Omental fat pad (tissue), 4 donors: ENCODE data around the gene RASGRP3. TPM values are rescaled to one million over a fixed set of nuclear protein-coding genes. Genes with fewer than 3 reads are reported as not detected.

Source experiments
- ATAC-seq: fragments of 150-250 bp; one replicate; pipeline ENCODE4 v1.9.1; 2016; ENCODE audit warnings: mild to moderate bottlenecking, moderate library complexity; ENCODE audit not compliant: low FRiP score
- DNase-seq: peaks from one replicate; pipeline ENCODE4 v3.0.0-alpha.2; 2019; ENCODE audit warnings: low spot score
- total RNA-seq, 4 donors: library from RNA; depleted of rRNA; stranded (reverse); fragments of >200 nt; gene quantifications; one replicate each; pipeline ENCODE4 v1.1.0, GENCODE V29; 2016
- TF ChIP-seq, protein P1 (sequence below), 3 donors: fragments of 450-650 bp; IDR thresholded peaks; one replicate each; pipeline ENCODE4 v1.5.1; 2016 to 2017; ENCODE audit warnings: antibody characterized with exemption in 3 of 3, mild to moderate bottlenecking in 3 of 3, moderate library complexity in 2 of 3

The RASGRP3 gene
- total RNA-seq, 4 donors from 2014 or later, result 11.8 to 42.2 (median 26.1) TPM

DNA sequence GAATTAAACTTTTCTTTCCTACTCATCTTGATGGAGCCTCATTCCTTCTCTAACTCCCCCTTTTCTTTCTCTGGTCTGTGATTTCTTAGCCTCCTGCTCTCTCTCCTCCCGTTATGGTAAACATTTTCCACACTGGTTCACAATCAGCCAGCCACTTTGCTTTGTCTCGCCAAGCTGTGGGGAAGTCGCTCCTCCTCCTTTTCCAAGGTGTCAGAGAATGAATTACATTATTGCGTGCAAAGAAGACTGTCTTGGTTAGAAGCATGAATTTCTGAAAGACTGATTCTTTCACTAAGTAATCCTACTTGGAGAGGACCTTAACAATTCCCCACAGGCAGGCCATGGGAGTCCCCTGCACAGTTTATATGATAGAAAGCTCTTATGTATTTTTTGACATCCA is 46.1 kb downstream of the RASGRP3 start:
- ATAC-seq, result no peak
- no peak for DNase-seq
- TF ChIP-seq, protein P1, sequence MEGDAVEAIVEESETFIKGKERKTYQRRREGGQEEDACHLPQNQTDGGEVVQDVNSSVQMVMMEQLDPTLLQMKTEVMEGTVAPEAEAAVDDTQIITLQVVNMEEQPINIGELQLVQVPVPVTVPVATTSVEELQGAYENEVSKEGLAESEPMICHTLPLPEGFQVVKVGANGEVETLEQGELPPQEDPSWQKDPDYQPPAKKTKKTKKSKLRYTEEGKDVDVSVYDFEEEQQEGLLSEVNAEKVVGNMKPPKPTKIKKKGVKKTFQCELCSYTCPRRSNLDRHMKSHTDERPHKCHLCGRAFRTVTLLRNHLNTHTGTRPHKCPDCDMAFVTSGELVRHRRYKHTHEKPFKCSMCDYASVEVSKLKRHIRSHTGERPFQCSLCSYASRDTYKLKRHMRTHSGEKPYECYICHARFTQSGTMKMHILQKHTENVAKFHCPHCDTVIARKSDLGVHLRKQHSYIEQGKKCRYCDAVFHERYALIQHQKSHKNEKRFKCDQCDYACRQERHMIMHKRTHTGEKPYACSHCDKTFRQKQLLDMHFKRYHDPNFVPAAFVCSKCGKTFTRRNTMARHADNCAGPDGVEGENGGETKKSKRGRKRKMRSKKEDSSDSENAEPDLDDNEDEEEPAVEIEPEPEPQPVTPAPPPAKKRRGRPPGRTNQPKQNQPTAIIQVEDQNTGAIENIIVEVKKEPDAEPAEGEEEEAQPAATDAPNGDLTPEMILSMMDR (IDR thresholded peaks at IDR 0.05), result no peak

DNA sequence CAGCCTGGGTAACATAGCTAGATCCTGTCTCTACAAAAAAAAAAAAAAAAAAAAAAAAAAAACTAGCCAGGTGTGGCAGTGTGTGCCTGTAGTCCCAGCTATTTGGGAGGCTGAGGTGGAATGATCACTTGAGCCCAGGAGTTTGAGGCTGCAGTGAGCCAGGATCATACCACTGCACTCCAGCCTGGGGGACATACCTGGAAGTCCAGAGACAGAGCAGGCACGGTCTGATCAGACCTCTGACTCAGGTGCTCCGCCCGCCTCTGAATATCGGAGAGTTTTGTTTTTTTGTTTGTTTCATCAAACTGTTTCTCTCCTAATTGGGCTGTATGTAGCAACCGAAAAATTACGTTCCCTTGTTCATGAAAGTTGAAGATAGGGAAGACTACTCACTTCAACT is 49.2 kb downstream of the RASGRP3 start:
- ATAC-seq, result no peak

DNA sequence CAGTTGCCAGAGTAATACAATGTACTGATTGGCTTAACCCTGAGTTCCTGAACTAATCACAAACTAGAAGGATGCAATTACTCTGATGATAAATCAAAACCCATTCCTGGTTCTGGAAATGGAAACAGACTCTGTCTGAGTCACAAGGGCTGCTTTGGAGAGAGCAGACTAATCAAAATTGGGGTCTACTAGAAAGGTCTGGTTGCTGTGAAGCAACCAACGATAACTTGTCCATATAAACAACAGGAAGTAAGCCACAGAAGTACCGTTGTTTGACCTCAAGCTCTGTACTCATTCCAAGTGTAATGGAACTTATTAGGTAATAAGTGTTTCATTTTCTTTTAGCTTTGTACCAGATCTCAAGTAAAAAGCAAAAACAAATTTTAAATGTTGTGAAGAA is 49.7 kb downstream of the RASGRP3 start:
- ATAC-seq, result no peak
- TF ChIP-seq, protein P1 (IDR thresholded peaks at IDR 0.05), result no peak
- DNase-seq, result no peak

More for the DNA sequence above, 49.2 kb downstream of the RASGRP3 start:
- no peak for DNase-seq
- TF ChIP-seq, protein P1 (IDR thresholded peaks at IDR 0.05), result no peak

DNA sequence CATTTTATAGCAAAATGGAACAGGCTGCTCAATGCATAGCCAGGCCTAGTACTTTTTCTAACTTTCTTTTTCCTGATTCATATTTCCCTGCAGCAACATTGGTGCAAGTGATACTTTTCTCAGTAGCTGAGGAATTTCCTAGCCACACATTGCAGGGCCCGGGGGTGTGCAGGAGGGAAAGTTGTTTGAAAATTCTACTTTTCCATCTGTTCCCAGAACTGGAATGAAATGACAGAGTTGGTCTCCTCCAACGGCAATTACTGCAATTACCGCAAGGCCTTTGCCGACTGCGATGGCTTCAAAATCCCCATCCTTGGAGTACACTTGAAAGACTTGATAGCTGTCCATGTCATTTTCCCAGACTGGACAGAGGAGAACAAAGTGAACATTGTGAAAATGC is 50.5 kb downstream of the RASGRP3 start:
- TF ChIP-seq, protein P1 (IDR thresholded peaks at IDR 0.05), result no peak
- ATAC-seq (no peak), DNase-seq (no peak)

DNA sequence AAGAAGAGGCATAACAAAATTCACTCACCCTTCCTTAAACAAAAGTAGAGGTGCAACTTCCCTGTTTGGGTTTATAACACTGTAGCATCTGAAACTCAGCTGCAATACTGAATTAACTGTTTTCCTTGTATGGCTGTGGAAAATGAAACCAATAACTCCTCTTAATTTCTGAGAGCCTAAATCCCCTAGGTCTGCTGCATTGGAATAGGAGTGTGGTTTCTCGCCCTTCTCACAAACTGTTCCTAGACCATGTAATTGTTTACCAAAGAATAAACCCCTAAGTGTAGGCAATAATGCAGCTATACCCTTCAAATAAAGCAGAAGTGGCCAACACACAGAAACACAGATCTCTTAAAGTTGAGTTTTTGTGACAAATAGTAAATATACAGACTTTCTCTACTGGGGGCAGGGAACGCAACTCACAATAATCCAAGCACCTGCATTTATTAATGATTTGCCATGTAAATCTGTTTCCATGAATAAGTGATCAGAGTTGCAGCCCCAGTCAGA is 52.0 kb downstream of the RASGRP3 start:
- no peak for ATAC-seq
- no peak for DNase-seq
- TF ChIP-seq, protein P1 (IDR thresholded peaks at IDR 0.05), result no peak

DNA sequence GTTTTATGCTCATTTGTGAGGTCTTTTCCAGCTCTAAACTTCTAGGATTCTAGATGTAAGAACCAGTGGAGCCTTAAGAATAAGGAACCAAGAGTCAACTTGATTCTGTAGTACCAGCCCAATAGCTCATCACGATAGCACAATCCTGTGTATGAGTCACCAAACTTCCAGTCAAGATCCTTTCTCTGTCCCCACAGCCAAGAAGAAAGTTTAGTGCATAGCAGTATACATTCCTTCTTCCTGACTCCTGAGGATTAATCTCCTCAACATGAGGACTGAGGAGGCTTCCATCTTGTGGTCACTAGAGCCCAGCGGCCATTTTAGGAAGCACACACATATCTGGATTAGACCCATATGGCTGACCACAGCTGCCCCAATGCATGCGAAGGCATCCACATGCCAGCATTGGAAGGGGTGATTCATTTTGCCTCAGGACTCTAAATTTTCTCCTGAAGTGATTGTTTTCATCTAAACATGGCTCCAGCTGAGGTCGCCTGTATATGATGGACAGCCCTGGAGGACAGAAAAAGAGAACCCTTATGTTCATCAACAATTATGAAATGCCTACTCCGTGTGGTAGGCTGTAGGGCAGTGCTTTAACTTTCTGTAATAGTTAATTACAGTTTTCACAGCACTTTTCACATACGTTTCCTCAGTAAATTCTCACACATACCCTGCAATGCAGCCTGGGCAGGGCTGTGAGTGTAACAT is 53.5 kb downstream of the RASGRP3 start:
- no peak for DNase-seq
- TF ChIP-seq, protein P1 (IDR thresholded peaks at IDR 0.05), result no peak
- no peak for ATAC-seq
